GM23338 (cell line): Measurements from ENCODE around the gene DPF1. TPM values are rescaled to one million over a fixed set of nuclear protein-coding genes. Genes with fewer than 3 reads are reported as not detected.
A peak's percentile ranks its signal among the peaks of the same experiment; 100 is the strongest.

ENCODE experiments used
- ATAC-seq: fragments of 200-7000 bp; cut with Tn5 transposase; 3 replicates; pipeline ENCODE4 v1.9.1; 2020
- DNase-seq: peaks from one replicate; pipeline ENCODE4 v3.0.0-alpha.2; 2015; ENCODE audit warnings: low spot score
- H2AFZ ChIP-seq: fragments of 200-600 bp; sonication (generic); 2 replicates; pipeline ENCODE4 v1.8.0; 2016; ENCODE audit warnings: antibody characterized with exemption, mild to moderate bottlenecking, moderate library complexity
- H3F3A ChIP-seq: fragments of 200-600 bp; sonication (generic); replicated peaks from 2 replicates; pipeline ENCODE4 v1.8.0; 2017; ENCODE audit warnings: antibody characterized with exemption, mixed run types, low read depth
- H3K27ac ChIP-seq: fragments of 200-600 bp; sonication (generic); 2 replicates; pipeline ENCODE4 v1.6.1; 2016; ENCODE audit warnings: low read depth
- H3K27me3 ChIP-seq: fragments of 200-600 bp; sonication (generic); 2 replicates; pipeline ENCODE4 v1.8.0; 2016; ENCODE audit warnings: mild to moderate bottlenecking, mixed run types, moderate library complexity; ENCODE audit not compliant: insufficient read depth
- H3K36me3 ChIP-seq: fragments of 200-600 bp; sonication (generic); 2 replicates; pipeline ENCODE4 v1.8.0; 2016; ENCODE audit warnings: mild to moderate bottlenecking; ENCODE audit not compliant: insufficient read depth
- H3K4me1 ChIP-seq: fragments of 200-600 bp; sonication (generic); 2 replicates; pipeline ENCODE4 v1.8.0; 2016; ENCODE audit warnings: mild to moderate bottlenecking, moderate library complexity; ENCODE audit not compliant: insufficient read depth
- H3K4me2 ChIP-seq: fragments of 200-600 bp; sonication (generic); 2 replicates; pipeline ENCODE4 v1.7.1; 2017; ENCODE audit warnings: mixed run types
- H3K4me3 ChIP-seq: fragments of 200-600 bp; sonication (generic); 2 replicates; pipeline ENCODE4 v1.6.1; 2016; ENCODE audit warnings: mixed run types
- H3K79me2 ChIP-seq: fragments of 200-600 bp; sonication (generic); replicated peaks from 2 replicates; pipeline ENCODE4 v1.8.0; 2017; ENCODE audit warnings: mild to moderate bottlenecking; ENCODE audit not compliant: insufficient read depth
- H3K9me2 ChIP-seq: fragments of 200-600 bp; sonication (generic); 2 replicates; pipeline ENCODE4 v1.8.0; 2017; ENCODE audit not compliant: insufficient read depth
- H4K20me1 ChIP-seq: fragments of 200-600 bp; sonication (generic); replicated peaks from 2 replicates; pipeline ENCODE4 v1.8.0; 2017; ENCODE audit warnings: mild to moderate bottlenecking; ENCODE audit not compliant: insufficient read depth
- H3K27ac Mint-ChIP-seq: 2 replicates; pipeline ENCODE4 v1.8.0; 2020; ENCODE audit warnings: inconsistent platforms, mild to moderate bottlenecking, moderate library complexity, mixed read lengths
- H3K27me3 Mint-ChIP-seq: 3 replicates; pipeline ENCODE4 v1.8.0; 2022; ENCODE audit warnings: low read depth, mild to moderate bottlenecking, moderate library complexity, mixed read lengths, inconsistent platforms; ENCODE audit not compliant: insufficient read depth, poor library complexity
- H3K36me3 Mint-ChIP-seq: 3 replicates; pipeline ENCODE4 v1.8.0; 2021; ENCODE audit warnings: low read depth, mild to moderate bottlenecking, inconsistent platforms, moderate library complexity, mixed read lengths
- H3K4me1 Mint-ChIP-seq: 3 replicates; pipeline ENCODE4 v1.8.0; 2020; ENCODE audit warnings: mild to moderate bottlenecking, inconsistent platforms, mixed read lengths
- H3K4me3 Mint-ChIP-seq: 3 replicates; pipeline ENCODE4 v1.8.0; 2021; ENCODE audit warnings: moderate library complexity, mild to moderate bottlenecking, inconsistent platforms, mixed read lengths
- H3K9me3 Mint-ChIP-seq: 3 replicates; pipeline ENCODE4 v1.8.0; 2020; ENCODE audit warnings: moderate library complexity, mild to moderate bottlenecking, inconsistent platforms, mixed read lengths
- CREB1 ChIP-seq: fragments of 250-450 bp; sonication (Bioruptor Pico); IDR thresholded peaks from 2 replicates; pipeline ENCODE4 v1.5.0; 2020; ENCODE audit warnings: low read depth, mild to moderate bottlenecking, moderate library complexity
- EZH2 ChIP-seq: fragments of 200-600 bp; sonication (generic); IDR thresholded peaks from one replicate; pipeline ENCODE4 v1.8.0; 2017; ENCODE audit warnings: antibody characterized with exemption, mild to moderate bottlenecking, low read depth; ENCODE audit not compliant: unreplicated experiment
- EZH2phosphoT487 ChIP-seq: fragments of 200-600 bp; sonication (generic); IDR thresholded peaks from one replicate; pipeline ENCODE4 v1.8.1; 2018; ENCODE audit warnings: antibody characterized with exemption; ENCODE audit not compliant: unreplicated experiment
- JUNB ChIP-seq: IDR thresholded peaks from one replicate; pipeline ENCODE4 v1.6.1; 2016; ENCODE audit warnings: antibody characterized with exemption; ENCODE audit not compliant: unreplicated experiment
- NANOG ChIP-seq: IDR thresholded peaks from 2 replicates; pipeline ENCODE4 v1.6.1; 2016; ENCODE audit warnings: antibody characterized with exemption, borderline replicate concordance
- POLR2AphosphoS5 ChIP-seq: IDR thresholded peaks from 2 replicates; pipeline ENCODE4 v1.6.1; 2016; ENCODE audit warnings: antibody characterized with exemption, low read depth
- STAT1 ChIP-seq: IDR thresholded peaks from one replicate; pipeline ENCODE4 v1.6.1; 2016; ENCODE audit warnings: antibody characterized with exemption; ENCODE audit not compliant: unreplicated experiment
- ZNF114 ChIP-seq: fragments of 250-450 bp; sonication (Bioruptor Pico); IDR thresholded peaks from 2 replicates; pipeline ENCODE4 v1.5.0; 2020; ENCODE audit warnings: mild to moderate bottlenecking, moderate library complexity
- ZNF331 ChIP-seq: fragments of 250-450 bp; sonication (Bioruptor Pico); IDR thresholded peaks from 2 replicates; pipeline ENCODE4 v1.5.0; 2020; ENCODE audit warnings: low read depth, mild to moderate bottlenecking, moderate library complexity
- polyA plus RNA-seq: library from polyadenylated mRNA; unstranded; fragments of >200 nt; fragmentation: Nextera tagmentation; extraction: Ambion mirVana; gene quantifications from 2 replicates; pipeline ENCODE4 v1.2.1, GENCODE V29; 2016
- total RNA-seq: library from RNA; depleted of rRNA; stranded (reverse); fragments of >200 nt; shearing (Covaris generic); gene quantifications from 2 replicates; pipeline ENCODE4 v1.2.3, GENCODE V29; 2014
- TF ChIP-seq, protein P1 (sequence below): IDR thresholded peaks from 2 replicates; pipeline ENCODE4 v1.6.1; 2016; ENCODE audit warnings: antibody characterized with exemption
- TF ChIP-seq, protein P2 (sequence below), 2 experiments: fragments of 200-600 bp in 1 of 2; sonication (generic) in 1 of 2; conservative IDR thresholded peaks; 2 replicates each; pipeline versions ENCODE4 v1.5.1 to v1.6.1; 2016 to 2017; ENCODE audit warnings: antibody characterized with exemption in 2 of 2, low read depth in 2 of 2, mild to moderate bottlenecking in 2 of 2, moderate library complexity in 1 of 2
- TF ChIP-seq, protein P3 (sequence below): fragments of 250-450 bp; sonication (Bioruptor Pico); IDR thresholded peaks from 2 replicates; pipeline ENCODE4 v1.5.0; 2020; ENCODE audit warnings: mild to moderate bottlenecking, moderate library complexity
- TF ChIP-seq, protein P4 (sequence below): IDR thresholded peaks from one replicate; pipeline ENCODE4 v1.6.1; 2018; ENCODE audit warnings: antibody characterized with exemption; ENCODE audit not compliant: unreplicated experiment

Gene DPF1
- total and polyA plus RNA-seq, 2 experiments from 2014 or later = 8.3 to 11.7 TPM

DNA sequence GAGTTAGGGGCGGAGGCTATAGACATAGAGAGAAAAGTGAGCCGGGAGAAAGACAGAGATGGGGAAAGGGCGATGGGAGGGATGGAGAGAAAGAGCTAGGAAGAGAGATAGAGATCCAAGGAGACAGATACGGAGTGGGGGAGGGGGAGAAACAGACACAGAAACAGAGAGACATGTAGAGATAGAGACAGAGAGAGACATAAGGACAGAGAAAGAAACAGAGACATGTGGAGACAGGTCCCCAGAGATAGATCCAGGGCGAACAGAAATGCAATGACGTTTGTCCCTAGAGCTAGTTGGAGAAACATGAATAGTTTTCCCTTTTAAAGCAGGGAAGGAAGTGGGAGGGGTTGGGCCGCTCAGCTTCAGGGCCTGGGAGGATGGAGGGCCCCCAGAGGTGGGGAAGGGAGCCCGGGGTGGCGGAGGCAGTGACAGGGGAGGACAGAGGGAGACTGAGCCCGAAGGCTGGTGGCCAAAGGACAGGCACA lies 27.6 kb upstream of the DPF1 start:
- peaks cover 35% of the 10 kb centered on the region for H3K4me1 ChIP-seq
- peaks cover 13% of the 10 kb centered on the region; the same call in 1 of the 2 replicates for H3F3A ChIP-seq
- 0 out of 2 replicates have a peak, but pooled peaks cover 3% of the 10 kb centered on the region for H3K79me2 ChIP-seq
- peak; percentile 56 for DNase-seq
- TF ChIP-seq, protein P1, sequence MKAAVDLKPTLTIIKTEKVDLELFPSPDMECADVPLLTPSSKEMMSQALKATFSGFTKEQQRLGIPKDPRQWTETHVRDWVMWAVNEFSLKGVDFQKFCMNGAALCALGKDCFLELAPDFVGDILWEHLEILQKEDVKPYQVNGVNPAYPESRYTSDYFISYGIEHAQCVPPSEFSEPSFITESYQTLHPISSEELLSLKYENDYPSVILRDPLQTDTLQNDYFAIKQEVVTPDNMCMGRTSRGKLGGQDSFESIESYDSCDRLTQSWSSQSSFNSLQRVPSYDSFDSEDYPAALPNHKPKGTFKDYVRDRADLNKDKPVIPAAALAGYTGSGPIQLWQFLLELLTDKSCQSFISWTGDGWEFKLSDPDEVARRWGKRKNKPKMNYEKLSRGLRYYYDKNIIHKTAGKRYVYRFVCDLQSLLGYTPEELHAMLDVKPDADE = no peak
- TF ChIP-seq JUNB (no peak), ZNF331 (CRISPR knock-in tag) (no peak), NANOG (no peak), POLR2AphosphoS5 (no peak), EZH2 (no peak), EZH2phosphoT487 (no peak), CREB1 (CRISPR knock-in tag) (no peak), ZNF114 (CRISPR knock-in tag) (no peak), STAT1 (no peak)
- TF ChIP-seq, protein P2, sequence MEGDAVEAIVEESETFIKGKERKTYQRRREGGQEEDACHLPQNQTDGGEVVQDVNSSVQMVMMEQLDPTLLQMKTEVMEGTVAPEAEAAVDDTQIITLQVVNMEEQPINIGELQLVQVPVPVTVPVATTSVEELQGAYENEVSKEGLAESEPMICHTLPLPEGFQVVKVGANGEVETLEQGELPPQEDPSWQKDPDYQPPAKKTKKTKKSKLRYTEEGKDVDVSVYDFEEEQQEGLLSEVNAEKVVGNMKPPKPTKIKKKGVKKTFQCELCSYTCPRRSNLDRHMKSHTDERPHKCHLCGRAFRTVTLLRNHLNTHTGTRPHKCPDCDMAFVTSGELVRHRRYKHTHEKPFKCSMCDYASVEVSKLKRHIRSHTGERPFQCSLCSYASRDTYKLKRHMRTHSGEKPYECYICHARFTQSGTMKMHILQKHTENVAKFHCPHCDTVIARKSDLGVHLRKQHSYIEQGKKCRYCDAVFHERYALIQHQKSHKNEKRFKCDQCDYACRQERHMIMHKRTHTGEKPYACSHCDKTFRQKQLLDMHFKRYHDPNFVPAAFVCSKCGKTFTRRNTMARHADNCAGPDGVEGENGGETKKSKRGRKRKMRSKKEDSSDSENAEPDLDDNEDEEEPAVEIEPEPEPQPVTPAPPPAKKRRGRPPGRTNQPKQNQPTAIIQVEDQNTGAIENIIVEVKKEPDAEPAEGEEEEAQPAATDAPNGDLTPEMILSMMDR (conservative IDR thresholded peaks at IDR 0.05; ENCODE audit: low read depth in 2 of 2) = no peak
- TF ChIP-seq, protein P3, sequence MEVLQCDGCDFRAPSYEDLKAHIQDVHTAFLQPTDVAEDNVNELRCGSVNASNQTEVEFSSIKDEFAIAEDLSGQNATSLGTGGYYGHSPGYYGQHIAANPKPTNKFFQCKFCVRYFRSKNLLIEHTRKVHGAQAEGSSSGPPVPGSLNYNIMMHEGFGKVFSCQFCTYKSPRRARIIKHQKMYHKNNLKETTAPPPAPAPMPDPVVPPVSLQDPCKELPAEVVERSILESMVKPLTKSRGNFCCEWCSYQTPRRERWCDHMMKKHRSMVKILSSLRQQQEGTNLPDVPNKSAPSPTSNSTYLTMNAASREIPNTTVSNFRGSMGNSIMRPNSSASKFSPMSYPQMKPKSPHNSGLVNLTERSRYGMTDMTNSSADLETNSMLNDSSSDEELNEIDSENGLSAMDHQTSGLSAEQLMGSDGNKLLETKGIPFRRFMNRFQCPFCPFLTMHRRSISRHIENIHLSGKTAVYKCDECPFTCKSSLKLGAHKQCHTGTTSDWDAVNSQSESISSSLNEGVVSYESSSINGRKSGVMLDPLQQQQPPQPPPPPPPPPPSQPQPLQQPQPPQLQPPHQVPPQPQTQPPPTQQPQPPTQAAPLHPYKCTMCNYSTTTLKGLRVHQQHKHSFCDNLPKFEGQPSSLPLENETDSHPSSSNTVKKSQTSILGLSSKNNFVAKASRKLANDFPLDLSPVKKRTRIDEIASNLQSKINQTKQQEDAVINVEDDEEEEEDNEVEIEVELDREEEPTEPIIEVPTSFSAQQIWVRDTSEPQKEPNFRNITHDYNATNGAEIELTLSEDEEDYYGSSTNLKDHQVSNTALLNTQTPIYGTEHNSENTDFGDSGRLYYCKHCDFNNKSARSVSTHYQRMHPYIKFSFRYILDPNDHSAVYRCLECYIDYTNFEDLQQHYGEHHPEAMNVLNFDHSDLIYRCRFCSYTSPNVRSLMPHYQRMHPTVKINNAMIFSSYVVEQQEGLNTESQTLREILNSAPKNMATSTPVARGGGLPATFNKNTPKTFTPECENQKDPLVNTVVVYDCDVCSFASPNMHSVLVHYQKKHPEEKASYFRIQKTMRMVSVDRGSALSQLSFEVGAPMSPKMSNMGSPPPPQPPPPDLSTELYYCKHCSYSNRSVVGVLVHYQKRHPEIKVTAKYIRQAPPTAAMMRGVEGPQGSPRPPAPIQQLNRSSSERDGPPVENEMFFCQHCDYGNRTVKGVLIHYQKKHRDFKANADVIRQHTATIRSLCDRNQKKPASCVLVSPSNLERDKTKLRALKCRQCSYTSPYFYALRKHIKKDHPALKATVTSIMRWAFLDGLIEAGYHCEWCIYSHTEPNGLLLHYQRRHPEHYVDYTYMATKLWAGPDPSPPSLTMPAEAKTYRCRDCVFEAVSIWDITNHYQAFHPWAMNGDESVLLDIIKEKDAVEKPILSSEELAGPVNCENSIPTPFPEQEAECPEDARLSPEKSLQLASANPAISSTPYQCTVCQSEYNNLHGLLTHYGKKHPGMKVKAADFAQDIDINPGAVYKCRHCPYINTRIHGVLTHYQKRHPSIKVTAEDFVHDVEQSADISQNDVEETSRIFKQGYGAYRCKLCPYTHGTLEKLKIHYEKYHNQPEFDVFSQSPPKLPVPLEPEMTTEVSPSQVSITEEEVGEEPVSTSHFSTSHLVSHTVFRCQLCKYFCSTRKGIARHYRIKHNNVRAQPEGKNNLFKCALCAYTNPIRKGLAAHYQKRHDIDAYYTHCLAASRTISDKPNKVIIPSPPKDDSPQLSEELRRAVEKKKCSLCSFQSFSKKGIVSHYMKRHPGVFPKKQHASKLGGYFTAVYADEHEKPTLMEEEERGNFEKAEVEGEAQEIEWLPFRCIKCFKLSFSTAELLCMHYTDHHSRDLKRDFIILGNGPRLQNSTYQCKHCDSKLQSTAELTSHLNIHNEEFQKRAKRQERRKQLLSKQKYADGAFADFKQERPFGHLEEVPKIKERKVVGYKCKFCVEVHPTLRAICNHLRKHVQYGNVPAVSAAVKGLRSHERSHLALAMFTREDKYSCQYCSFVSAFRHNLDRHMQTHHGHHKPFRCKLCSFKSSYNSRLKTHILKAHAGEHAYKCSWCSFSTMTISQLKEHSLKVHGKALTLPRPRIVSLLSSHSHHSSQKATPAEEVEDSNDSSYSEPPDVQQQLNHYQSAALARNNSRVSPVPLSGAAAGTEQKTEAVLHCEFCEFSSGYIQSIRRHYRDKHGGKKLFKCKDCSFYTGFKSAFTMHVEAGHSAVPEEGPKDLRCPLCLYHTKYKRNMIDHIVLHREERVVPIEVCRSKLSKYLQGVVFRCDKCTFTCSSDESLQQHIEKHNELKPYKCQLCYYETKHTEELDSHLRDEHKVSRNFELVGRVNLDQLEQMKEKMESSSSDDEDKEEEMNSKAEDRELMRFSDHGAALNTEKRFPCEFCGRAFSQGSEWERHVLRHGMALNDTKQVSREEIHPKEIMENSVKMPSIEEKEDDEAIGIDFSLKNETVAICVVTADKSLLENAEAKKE = no peak
- TF ChIP-seq, protein P4, sequence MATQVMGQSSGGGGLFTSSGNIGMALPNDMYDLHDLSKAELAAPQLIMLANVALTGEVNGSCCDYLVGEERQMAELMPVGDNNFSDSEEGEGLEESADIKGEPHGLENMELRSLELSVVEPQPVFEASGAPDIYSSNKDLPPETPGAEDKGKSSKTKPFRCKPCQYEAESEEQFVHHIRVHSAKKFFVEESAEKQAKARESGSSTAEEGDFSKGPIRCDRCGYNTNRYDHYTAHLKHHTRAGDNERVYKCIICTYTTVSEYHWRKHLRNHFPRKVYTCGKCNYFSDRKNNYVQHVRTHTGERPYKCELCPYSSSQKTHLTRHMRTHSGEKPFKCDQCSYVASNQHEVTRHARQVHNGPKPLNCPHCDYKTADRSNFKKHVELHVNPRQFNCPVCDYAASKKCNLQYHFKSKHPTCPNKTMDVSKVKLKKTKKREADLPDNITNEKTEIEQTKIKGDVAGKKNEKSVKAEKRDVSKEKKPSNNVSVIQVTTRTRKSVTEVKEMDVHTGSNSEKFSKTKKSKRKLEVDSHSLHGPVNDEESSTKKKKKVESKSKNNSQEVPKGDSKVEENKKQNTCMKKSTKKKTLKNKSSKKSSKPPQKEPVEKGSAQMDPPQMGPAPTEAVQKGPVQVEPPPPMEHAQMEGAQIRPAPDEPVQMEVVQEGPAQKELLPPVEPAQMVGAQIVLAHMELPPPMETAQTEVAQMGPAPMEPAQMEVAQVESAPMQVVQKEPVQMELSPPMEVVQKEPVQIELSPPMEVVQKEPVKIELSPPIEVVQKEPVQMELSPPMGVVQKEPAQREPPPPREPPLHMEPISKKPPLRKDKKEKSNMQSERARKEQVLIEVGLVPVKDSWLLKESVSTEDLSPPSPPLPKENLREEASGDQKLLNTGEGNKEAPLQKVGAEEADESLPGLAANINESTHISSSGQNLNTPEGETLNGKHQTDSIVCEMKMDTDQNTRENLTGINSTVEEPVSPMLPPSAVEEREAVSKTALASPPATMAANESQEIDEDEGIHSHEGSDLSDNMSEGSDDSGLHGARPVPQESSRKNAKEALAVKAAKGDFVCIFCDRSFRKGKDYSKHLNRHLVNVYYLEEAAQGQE = no peak
- Mint-ChIP-seq H3K27ac (no peak overlapping the region), H3K9me3 (no peaks in the 10 kb centered on the region), H3K36me3 (no peaks in the 10 kb centered on the region; the same call in 2 of the 3 replicates), H3K4me1 (peaks cover 40% of the 10 kb centered on the region), H3K4me3 (peak overlapping the region; percentile 60), H3K27me3 (peaks cover 14% of the 10 kb centered on the region)
- peak overlapping the region; percentile 83 for H3K4me2 ChIP-seq
- H4K20me1 ChIP-seq = no peaks in the 10 kb centered on the region
- H3K9me2 ChIP-seq = no peaks in the 10 kb centered on the region
- ATAC-seq = no peak; the same call in 1 of the 3 replicates
- H3K27me3 ChIP-seq = no peaks in the 10 kb centered on the region
- H3K27ac ChIP-seq = peak overlapping the region; percentile 79; the same call in 1 of the 2 replicates
- H3K4me3 ChIP-seq = peak overlapping the region; percentile 54
- no peak overlapping the region for H2AFZ ChIP-seq
- no peaks in the 10 kb centered on the region for H3K36me3 ChIP-seq
